Thyroid gland (tissue), 4 donors: Measurements from ENCODE around the gene GSTO2.

Experiments used
- CTCF ChIP-seq, 6 experiments: fragments of 200-600 bp in 3 of 6; fragments of 450-650 bp in 3 of 6; sonication (generic) in 3 of 6; IDR thresholded peaks; one replicate each; pipeline ENCODE4 v1.5.1; 2016 to 2019; ENCODE audit warnings: antibody characterized with exemption in 6 of 6, mild to moderate bottlenecking in 2 of 6, inconsistent platforms in 1 of 6, moderate library complexity in 1 of 6
- POLR2A ChIP-seq, 2 donors: fragments of 450-650 bp; IDR thresholded peaks; one replicate each; pipeline ENCODE4 v1.6.1; 2017; ENCODE audit warnings: antibody characterized with exemption in 2 of 2, mild to moderate bottlenecking in 2 of 2, moderate library complexity in 1 of 2

GRCh38 chr10:104259456-104259855 lies 9.5 kb upstream of the GSTO2 start:
- TF ChIP-seq POLR2A (IDR thresholded peaks at IDR 0.05) (peak in 1 of 2 donors; percentile 27), CTCF (IDR thresholded peaks at IDR 0.05) (no peak)
